Prostate gland (tissue), 2 donors: ENCODE measurements around the gene APOA4.

ENCODE experiments used
- POLR2A ChIP-seq: fragments of 450-650 bp; IDR thresholded peaks from one replicate; pipeline ENCODE4 v1.6.1; 2016; ENCODE audit warnings: antibody characterized with exemption, mild to moderate bottlenecking
- TF ChIP-seq, protein P1 (sequence below), 4 experiments: fragments of 200-600 bp in 2 of 4; fragments of 450-650 bp in 2 of 4; sonication (generic) in 2 of 4; IDR thresholded peaks; 1 replicate in 3 of 4; 2 replicates in 1 of 4; pipeline ENCODE4 v1.5.1; 2016 to 2019; ENCODE audit warnings: antibody characterized with exemption in 4 of 4, mild to moderate bottlenecking in 2 of 4, moderate library complexity in 2 of 4

DNA sequence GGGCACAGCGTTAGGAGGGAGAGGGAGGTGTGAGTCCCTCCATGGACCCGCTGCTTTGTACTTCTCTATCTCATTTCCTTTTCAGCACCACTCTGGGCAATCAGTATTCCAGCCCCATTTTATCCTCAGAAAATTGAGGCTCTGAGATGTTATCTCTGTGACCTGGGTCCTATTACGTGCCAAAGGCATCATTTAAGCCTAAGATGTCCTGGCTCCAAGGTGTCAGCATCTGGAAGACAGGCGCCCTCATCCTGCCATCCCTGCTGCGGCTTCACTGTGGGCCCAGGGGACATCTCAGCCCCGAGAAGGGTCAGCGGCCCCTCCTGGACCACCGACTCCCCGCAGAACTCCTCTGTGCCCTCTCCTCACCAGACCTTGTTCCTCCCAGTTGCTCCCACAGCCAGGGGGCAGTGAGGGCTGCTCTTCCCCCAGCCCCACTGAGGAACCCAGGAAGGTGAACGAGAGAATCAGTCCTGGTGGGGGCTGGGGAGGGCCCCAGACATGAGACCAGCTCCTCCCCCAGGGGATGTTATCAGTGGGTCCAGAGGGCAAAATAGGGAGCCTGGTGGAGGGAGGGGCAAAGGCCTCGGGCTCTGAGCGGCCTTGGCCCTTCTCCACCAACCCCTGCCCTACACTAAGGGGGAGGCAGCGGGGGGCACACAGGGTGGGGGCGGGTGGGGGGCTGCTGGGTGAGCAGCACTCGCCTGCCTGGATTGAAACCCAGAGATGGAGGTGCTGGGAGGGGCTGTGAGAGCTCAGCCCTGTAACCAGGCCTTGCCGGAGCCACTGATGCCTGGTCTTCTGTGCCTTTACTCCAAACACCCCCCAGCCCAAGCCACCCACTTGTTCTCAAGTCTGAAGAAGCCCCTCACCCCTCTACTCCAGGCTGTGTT, 5.8 kb upstream of the APOA4 start:
- TF ChIP-seq, protein P1, sequence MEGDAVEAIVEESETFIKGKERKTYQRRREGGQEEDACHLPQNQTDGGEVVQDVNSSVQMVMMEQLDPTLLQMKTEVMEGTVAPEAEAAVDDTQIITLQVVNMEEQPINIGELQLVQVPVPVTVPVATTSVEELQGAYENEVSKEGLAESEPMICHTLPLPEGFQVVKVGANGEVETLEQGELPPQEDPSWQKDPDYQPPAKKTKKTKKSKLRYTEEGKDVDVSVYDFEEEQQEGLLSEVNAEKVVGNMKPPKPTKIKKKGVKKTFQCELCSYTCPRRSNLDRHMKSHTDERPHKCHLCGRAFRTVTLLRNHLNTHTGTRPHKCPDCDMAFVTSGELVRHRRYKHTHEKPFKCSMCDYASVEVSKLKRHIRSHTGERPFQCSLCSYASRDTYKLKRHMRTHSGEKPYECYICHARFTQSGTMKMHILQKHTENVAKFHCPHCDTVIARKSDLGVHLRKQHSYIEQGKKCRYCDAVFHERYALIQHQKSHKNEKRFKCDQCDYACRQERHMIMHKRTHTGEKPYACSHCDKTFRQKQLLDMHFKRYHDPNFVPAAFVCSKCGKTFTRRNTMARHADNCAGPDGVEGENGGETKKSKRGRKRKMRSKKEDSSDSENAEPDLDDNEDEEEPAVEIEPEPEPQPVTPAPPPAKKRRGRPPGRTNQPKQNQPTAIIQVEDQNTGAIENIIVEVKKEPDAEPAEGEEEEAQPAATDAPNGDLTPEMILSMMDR (IDR thresholded peaks at IDR 0.05), result no peak
- no peak for TF ChIP-seq POLR2A
